LHCN-M2 (cell line): ENCODE results near the gene ATP6V1G3. TPM values are rescaled to one million over a fixed set of nuclear protein-coding genes. Genes with fewer than 3 reads are reported as not detected.
"Not testable (repeated sequence)": the region's sequence is repeated elsewhere in the genome, so short reads cannot be mapped to it uniquely, and the experiment has no call there.

Experiments used
- DNase-seq: peaks from one replicate; pipeline ENCODE4 v3.0.0-alpha.2; 2012; ENCODE audit warnings: low read depth
- polyA plus RNA-seq: library from polyadenylated mRNA; unstranded; fragments of >200 nt; gene quantifications from one replicate; pipeline ENCODE4 v1.2.1, GENCODE V29; 2012; ENCODE audit warnings: missing spikeins
- total RNA-seq: library from RNA; depleted of rRNA; stranded (reverse); fragments of >200 nt; gene quantifications from 2 replicates; pipeline ENCODE4 v1.2.3, GENCODE V29; 2014; rRNA removed

ATP6V1G3 gene
- not detected in 2 replicates for total RNA-seq
- polyA plus RNA-seq = 0.51 TPM

GRCh38 chr1:198540580-198540979 is at the start of gene ATP6V1G3:
Gene ATP6V1G3 (minus strand): TSS chr1:198540680. CDS start chr1:198540650, 30 bp downstream.
- DNase-seq = no peak

- DNase-seq = no peak
These were observed 48.4 kb upstream of the ATP6V1G3 start for GRCh38 chr1:198588845-198589244.

GRCh38 chr1:198584163-198584562 is 43.7 kb upstream of the ATP6V1G3 start:
- DNase-seq = no peak

GRCh38 chr1:198583209-198583802 is 42.8 kb upstream of the ATP6V1G3 start:
- DNase-seq = not testable (repeated sequence)

GRCh38 chr1:198577444-198577843 is 37.0 kb upstream of the ATP6V1G3 start:
- DNase-seq = peak; percentile 91

GRCh38 chr1:198575798-198576641 is 35.5 kb upstream of the ATP6V1G3 start:
- DNase-seq = peak; percentile 13

GRCh38 chr1:198575292-198575691 is 34.8 kb upstream of the ATP6V1G3 start:
- no peak for DNase-seq

- DNase-seq = no peak
These were observed 33.8 kb upstream of the ATP6V1G3 start for GRCh38 chr1:198574325-198574724.

- DNase-seq = no peak
These were observed 24.2 kb upstream of the ATP6V1G3 start for GRCh38 chr1:198564716-198565115.

GRCh38 chr1:198564157-198564556 is 23.7 kb upstream of the ATP6V1G3 start:
- DNase-seq = no peak

GRCh38 chr1:198563583-198563982 is 23.1 kb upstream of the ATP6V1G3 start:
- no peak for DNase-seq

GRCh38 chr1:198560161-198560560 is 19.7 kb upstream of the ATP6V1G3 start:
- DNase-seq = peak; percentile 50

GRCh38 chr1:198559362-198559761 is 18.9 kb upstream of the ATP6V1G3 start:
- DNase-seq = peak; percentile 44

- DNase-seq = no peak
These were observed 17.9 kb upstream of the ATP6V1G3 start for GRCh38 chr1:198558402-198558801.

GRCh38 chr1:198556971-198557370 is 16.5 kb upstream of the ATP6V1G3 start:
- DNase-seq = no peak

- DNase-seq = no peak
These were observed 12.4 kb upstream of the ATP6V1G3 start for GRCh38 chr1:198552668-198553416.

- DNase-seq = no peak
These were observed 10.6 kb upstream of the ATP6V1G3 start for GRCh38 chr1:198550941-198551524.

- DNase-seq = no peak
These were observed 9.4 kb upstream of the ATP6V1G3 start for GRCh38 chr1:198549866-198550265.

- DNase-seq = no peak
These were observed 8.4 kb upstream of the ATP6V1G3 start for GRCh38 chr1:198548890-198549289.

- DNase-seq = no peak
These were observed 4.7 kb upstream of the ATP6V1G3 start for GRCh38 chr1:198545156-198545555.

- no peak for DNase-seq
These were observed 3.8 kb upstream of the ATP6V1G3 start for GRCh38 chr1:198544265-198544664.
